Panc1 (cell line): ENCODE results near the gene TLR4. TPM values are rescaled to one million over a fixed set of nuclear protein-coding genes. Genes with fewer than 3 reads are reported as not detected.

Experiments
- ATAC-seq: fragments of 200-7000 bp; cut with Tn5 transposase; 2 replicates; pipeline ENCODE4 v1.9.1; 2020; ENCODE audit warnings: mild to moderate bottlenecking, moderate library complexity
- BruUV-seq: library from RNA; stranded (reverse); fragments of 400-500 nt; replicated peaks from 2 replicates; lab custom pipeline; 2021; lab: Mats Ljungman, UMichigan
- CTCF ChIA-PET: fragments of 300-600 bp; sonication (Branson Sonifier 250); formaldehyde crosslinking; loops from one replicate; lab custom pipeline; 2022; ENCODE audit warnings: antibody characterized with exemption; lab: Charles Lee
- POLR2A ChIA-PET: fragments of 300-600 bp; sonication (Branson Sonifier 250); formaldehyde crosslinking; loops from one replicate; lab custom pipeline; 2022; ENCODE audit warnings: antibody characterized with exemption; lab: Charles Lee
- DNase-seq: peaks from one replicate; pipeline ENCODE4 v3.0.0-alpha.2; 2010; ENCODE audit warnings: low read depth, low spot score
- H3K27ac ChIP-seq: 2 replicates; pipeline ENCODE4 v1.5.1; 2011; ENCODE audit warnings: mild to moderate bottlenecking, low read length, inconsistent platforms
- H3K27me3 ChIP-seq: fragments of 200-500 bp; sonication (Bioruptor generic); 2 replicates; pipeline ENCODE4 v1.6.0; 2014; ENCODE audit warnings: low read length, inconsistent platforms; ENCODE audit not compliant: control insufficient read depth, insufficient read depth
- H3K36me3 ChIP-seq: fragments of 200-500 bp; sonication (Bioruptor generic); 2 replicates; pipeline ENCODE4 v1.5.1; 2014; ENCODE audit warnings: inconsistent platforms, mild to moderate bottlenecking, low read length, moderate library complexity; ENCODE audit not compliant: control insufficient read depth, insufficient read depth
- H3K4me1 ChIP-seq: 2 replicates; pipeline ENCODE4 v1.5.1; 2011; ENCODE audit warnings: inconsistent platforms, mild to moderate bottlenecking, low read length, moderate library complexity; ENCODE audit not compliant: control insufficient read depth, insufficient read depth
- H3K4me3 ChIP-seq, 2 experiments: 2 replicates each; pipeline ENCODE4 v1.5.1; 2011 to 2012; ENCODE audit warnings: low read depth in 2 of 2, low read length in 2 of 2, mild to moderate bottlenecking in 2 of 2, inconsistent platforms in 1 of 2, moderate library complexity in 1 of 2
- H3K9me3 ChIP-seq: fragments of 200-500 bp; sonication (Bioruptor generic); 2 replicates; pipeline ENCODE4 v1.5.1; 2014; ENCODE audit warnings: low read depth, mild to moderate bottlenecking, inconsistent platforms, low read length, moderate library complexity; ENCODE audit not compliant: control insufficient read depth, insufficient read depth
- CTCF ChIP-seq: fragments of 450-650 bp; IDR thresholded peaks from 2 replicates; pipeline ENCODE4 v1.5.1; 2017; ENCODE audit warnings: mild to moderate bottlenecking
- POLR2AphosphoS5 ChIP-seq: IDR thresholded peaks from 2 replicates; pipeline ENCODE4 v1.6.1; 2012; ENCODE audit warnings: mild to moderate bottlenecking, low read depth, low read length, moderate library complexity
- REST ChIP-seq, 2 experiments: IDR thresholded peaks; 2 replicates each; pipeline ENCODE4 v1.6.1; 2011 to 2012; ENCODE audit warnings: low read depth in 2 of 2, control low read depth in 1 of 2, low read length in 1 of 2, mild to moderate bottlenecking in 1 of 2, moderate library complexity in 1 of 2; ENCODE audit not compliant: insufficient read depth in 1 of 2
- SIN3A ChIP-seq: IDR thresholded peaks from 2 replicates; pipeline ENCODE4 v1.6.1; 2012; ENCODE audit warnings: low read depth, mild to moderate bottlenecking, low read length, moderate library complexity, borderline replicate concordance; ENCODE audit not compliant: insufficient read depth
- TCF7L2 ChIP-seq: IDR thresholded peaks from 2 replicates; pipeline ENCODE4 v1.6.1; 2011; ENCODE audit warnings: mild to moderate bottlenecking, low read depth, low read length, inconsistent platforms
- in situ Hi-C: cut with HindIII; loops from 2 replicates; pipeline ENCODE4 v1.10.0; 2016; ENCODE audit warnings: low sequenced_read_pairs, low pct_unique_long_range_greater_than_20kb
- intact Hi-C: fragments of 100-400 bp; cut with micrococcal nuclease; formaldehyde crosslinking; loops from one replicate; pipeline ENCODE4 v1.10.0; 2022; ENCODE audit not compliant: unreplicated experiment
- total RNA-seq: library from RNA; stranded (reverse); gene quantifications from one replicate; pipeline ENCODE4 v1.2.1, GENCODE V29; 2021; ENCODE audit not compliant: unreplicated experiment

The TLR4 gene
- total RNA-seq, 1 experiment from 2014 or later: 0.33 TPM

GRCh38 chr9:117672369-117672768 lies 31.8 kb upstream of the TLR4 start:
- intact Hi-C loops: no loop called here
- no TSS peak for BruUV-seq
- H3K4me1 ChIP-seq: no peaks in the 10 kb centered on the region
- TF ChIP-seq POLR2AphosphoS5 (no peak), CTCF (no peak), REST (IDR thresholded peaks at IDR 0.05; ENCODE audit: insufficient read depth in 1 of 2, low read depth in 2 of 2, low read length in 1 of 2) (no peak), TCF7L2 (no peak)
- in situ Hi-C loops: no loop called here
- H3K27me3 ChIP-seq: no peaks in the 10 kb centered on the region
- ATAC-seq (no peak), DNase-seq (peak; percentile 15)
- H3K27ac ChIP-seq: no peak overlapping the region
- no peak overlapping the region for H3K4me3 ChIP-seq
- ChIA-PET POLR2A (no interaction called here), CTCF (no interaction called here)
- H3K9me3 ChIP-seq: no peaks in the 10 kb centered on the region
- H3K36me3 ChIP-seq: no peaks in the 10 kb centered on the region

GRCh38 chr9:117677572-117677971 lies 26.6 kb upstream of the TLR4 start:
- no TSS peak for BruUV-seq
- ChIA-PET CTCF (no interaction called here), POLR2A (no interaction called here)
- Histone ChIP-seq H3K4me3 (no peak overlapping the region), H3K27me3 (no peaks in the 10 kb centered on the region), H3K36me3 (no peaks in the 10 kb centered on the region; the same call in 1 of the 2 replicates), H3K9me3 (no peaks in the 10 kb centered on the region), H3K4me1 (no peaks in the 10 kb centered on the region), H3K27ac (no peak overlapping the region)
- in situ Hi-C loops (no loop called here), intact Hi-C loops (no loop called here)
- ATAC-seq: no peak
- DNase-seq: no peak
- TF ChIP-seq TCF7L2 (no peak), CTCF (no peak), POLR2AphosphoS5 (no peak), REST (IDR thresholded peaks at IDR 0.05; ENCODE audit: insufficient read depth in 1 of 2, low read depth in 2 of 2, low read length in 1 of 2) (no peak), SIN3A (no peak)
